HG02885 (cell line): ENCODE measurements around the gene LEMD1.

Experiments used
- ATAC-seq: cut with Tn5 transposase; IDR thresholded peaks from one replicate; pipeline ENCODE4 v1.9.1; 2021; ENCODE audit warnings: mild to moderate bottlenecking; ENCODE audit not compliant: unreplicated experiment, poor library complexity

The LEMD1 gene

GRCh38 chr1:205339197-205339702 lies 82.6 kb downstream of the LEMD1 start:
- no peak for ATAC-seq

- ATAC-seq = no peak
Observed at GRCh38 chr1:205338011-205338410, 83.8 kb downstream of the LEMD1 start.

GRCh38 chr1:205337481-205337880 lies 84.4 kb downstream of the LEMD1 start:
- ATAC-seq = no peak

GRCh38 chr1:205335692-205336091 lies 86.2 kb downstream of the LEMD1 start:
- no peak for ATAC-seq

GRCh38 chr1:205332015-205332791 lies 89.7 kb downstream of the LEMD1 start:
- no peak for ATAC-seq
